BJ (cell line): Measurements from ENCODE around the gene STK39. TPM values are rescaled to one million over a fixed set of nuclear protein-coding genes. Genes with fewer than 3 reads are reported as not detected.

Source experiments
- CTCF ChIA-PET: fragments of 350-600 bp; formaldehyde crosslinking; extraction: SDS; loops from one replicate; lab custom pipeline; 2021; ENCODE audit warnings: antibody characterized with exemption, inconsistent platforms; lab: Yijun Ruan, JAX
- POLR2A ChIA-PET: fragments of 300-600 bp; sonication (Branson Sonifier 250); formaldehyde crosslinking; extraction: SDS; loops from one replicate; lab custom pipeline; 2021; ENCODE audit warnings: antibody characterized with exemption; lab: Charles Lee
- DNase-seq: peaks from one replicate; pipeline ENCODE4 v3.0.0-alpha.2; 2011; ENCODE audit warnings: low read depth
- H3K27me3 ChIP-seq: 2 replicates; pipeline ENCODE4 v1.6.0; 2011; ENCODE audit warnings: low read length; ENCODE audit not compliant: control insufficient read depth, insufficient read depth
- H3K36me3 ChIP-seq: 2 replicates; pipeline ENCODE4 v1.5.1; 2011; ENCODE audit warnings: low read length; ENCODE audit not compliant: control insufficient read depth, insufficient read depth
- H3K4me3 ChIP-seq: 2 replicates; pipeline ENCODE4 v1.5.1; 2011; ENCODE audit warnings: low read depth, mild to moderate bottlenecking, control low read depth, low read length
- polyA plus RNA-seq: library from polyadenylated mRNA; depleted of rRNA; stranded (reverse); fragments of >200 nt; gene quantifications from 2 replicates; pipeline ENCODE4 v1.2.3, GENCODE V29; 2011
- TF ChIP-seq, protein P1 (sequence below): IDR thresholded peaks from 2 replicates; pipeline ENCODE4 v1.5.1; 2011; ENCODE audit warnings: low read depth, mild to moderate bottlenecking, control low read depth, inconsistent platforms, low read length, moderate library complexity; ENCODE audit not compliant: insufficient read depth

STK39 gene
- polyA plus RNA-seq, 1 experiment: 7.6 TPM

GRCh38 chr2:168107322-168107721 is 140.1 kb downstream of the STK39 start:
- TF ChIP-seq, protein P1, sequence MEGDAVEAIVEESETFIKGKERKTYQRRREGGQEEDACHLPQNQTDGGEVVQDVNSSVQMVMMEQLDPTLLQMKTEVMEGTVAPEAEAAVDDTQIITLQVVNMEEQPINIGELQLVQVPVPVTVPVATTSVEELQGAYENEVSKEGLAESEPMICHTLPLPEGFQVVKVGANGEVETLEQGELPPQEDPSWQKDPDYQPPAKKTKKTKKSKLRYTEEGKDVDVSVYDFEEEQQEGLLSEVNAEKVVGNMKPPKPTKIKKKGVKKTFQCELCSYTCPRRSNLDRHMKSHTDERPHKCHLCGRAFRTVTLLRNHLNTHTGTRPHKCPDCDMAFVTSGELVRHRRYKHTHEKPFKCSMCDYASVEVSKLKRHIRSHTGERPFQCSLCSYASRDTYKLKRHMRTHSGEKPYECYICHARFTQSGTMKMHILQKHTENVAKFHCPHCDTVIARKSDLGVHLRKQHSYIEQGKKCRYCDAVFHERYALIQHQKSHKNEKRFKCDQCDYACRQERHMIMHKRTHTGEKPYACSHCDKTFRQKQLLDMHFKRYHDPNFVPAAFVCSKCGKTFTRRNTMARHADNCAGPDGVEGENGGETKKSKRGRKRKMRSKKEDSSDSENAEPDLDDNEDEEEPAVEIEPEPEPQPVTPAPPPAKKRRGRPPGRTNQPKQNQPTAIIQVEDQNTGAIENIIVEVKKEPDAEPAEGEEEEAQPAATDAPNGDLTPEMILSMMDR: no peak
- Histone ChIP-seq H3K27me3 (no peaks in the 10 kb centered on the region), H3K4me3 (no peak overlapping the region), H3K36me3 (no peaks in the 10 kb centered on the region)
- POLR2A ChIA-PET: no interaction called here
- DNase-seq: no peak
- CTCF ChIA-PET: interaction anchor here (1.3 to 4.3 kb wide), 2 partner anchors 8 to 11 kb away, joined by 4 to 32 read pairs; no protein-coding TSS in a partner anchor

- DNase-seq: no peak
- CTCF ChIA-PET: interaction anchor here (4.3 kb wide), 1 partner anchor 13 kb away, joined by 32 read pairs; no protein-coding TSS in a partner anchor
- Histone ChIP-seq H3K27me3 (no peaks in the 10 kb centered on the region), H3K4me3 (no peak overlapping the region), H3K36me3 (no peaks in the 10 kb centered on the region)
- TF ChIP-seq, protein P1: no peak
- POLR2A ChIA-PET: no interaction called here
Observed at GRCh38 chr2:168105127-168105683, 142.2 kb downstream of the STK39 start.

- H3K4me3 ChIP-seq: no peak overlapping the region
- H3K36me3 ChIP-seq: peaks cover 3% of the 10 kb centered on the region
- no peak for DNase-seq
- TF ChIP-seq, protein P1: no peak
- H3K27me3 ChIP-seq: no peaks in the 10 kb centered on the region
- POLR2A ChIA-PET: no interaction called here
- CTCF ChIA-PET: no interaction called here
Observed at GRCh38 chr2:168097431-168097830, 150.0 kb downstream of the STK39 start.

DNA sequence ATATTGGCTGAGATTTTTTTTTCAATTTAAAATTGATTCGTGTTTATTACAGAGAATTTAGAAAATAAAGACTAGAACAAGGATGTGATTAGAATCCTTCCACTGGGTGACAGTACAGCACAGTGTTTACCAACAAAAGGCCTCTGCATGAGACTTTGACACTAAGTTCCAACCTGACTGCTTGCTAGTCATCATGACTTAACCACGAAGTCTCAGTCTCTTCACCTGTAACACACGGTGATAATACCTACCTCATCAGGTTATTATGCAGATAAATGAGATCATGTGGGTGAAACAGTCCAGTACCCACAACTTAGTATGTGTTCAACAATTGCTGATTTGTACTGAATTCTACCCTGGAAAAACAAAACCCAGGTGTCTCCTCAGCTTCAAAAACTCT is 151.2 kb downstream of the STK39 start:
- DNase-seq: no peak
- Histone ChIP-seq H3K36me3 (peaks cover 3% of the 10 kb centered on the region), H3K27me3 (no peaks in the 10 kb centered on the region), H3K4me3 (no peak overlapping the region)
- ChIA-PET CTCF (no interaction called here), POLR2A (no interaction called here)
- TF ChIP-seq, protein P1: no peak

- Histone ChIP-seq H3K27me3 (no peaks in the 10 kb centered on the region), H3K4me3 (no peak overlapping the region), H3K36me3 (no peaks in the 10 kb centered on the region; the same call in 1 of the 2 replicates)
- TF ChIP-seq, protein P1: no peak
- ChIA-PET POLR2A (no interaction called here), CTCF (no interaction called here)
- no peak for DNase-seq
Observed at GRCh38 chr2:168091986-168092385, 155.4 kb downstream of the STK39 start.
